ENCODE data around the gene MRPL20.
"Not testable (repeated sequence)": the region's sequence is repeated elsewhere in the genome, so short reads cannot be mapped to it uniquely, and the experiment has no call there.

MRPL20 gene

DNA sequence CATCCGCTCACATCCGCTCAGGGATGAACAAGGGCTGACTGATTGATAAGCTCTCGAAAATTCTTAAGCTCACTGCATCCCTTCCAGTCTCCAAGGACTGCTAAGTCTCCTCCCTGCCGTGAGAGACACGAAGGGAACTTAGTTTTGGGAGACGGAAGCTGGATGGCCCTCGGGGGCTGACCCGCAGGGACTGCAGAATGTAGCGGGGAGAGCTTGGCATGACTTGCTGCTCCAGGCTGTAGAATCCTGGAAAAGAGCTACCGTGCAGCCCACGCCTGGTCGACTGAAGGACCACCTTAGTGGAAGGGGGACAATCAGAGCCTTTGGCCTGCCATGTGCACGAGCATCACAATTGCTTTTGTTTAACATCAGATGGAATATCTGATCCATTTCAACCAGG lies 8.7 kb upstream of the MRPL20 start:
- no peak overlapping the region for H3K4me3 ChIP-seq (replicated peaks; ENCODE audit: low read depth, low read length)
- TF ChIP-seq, protein P1, sequence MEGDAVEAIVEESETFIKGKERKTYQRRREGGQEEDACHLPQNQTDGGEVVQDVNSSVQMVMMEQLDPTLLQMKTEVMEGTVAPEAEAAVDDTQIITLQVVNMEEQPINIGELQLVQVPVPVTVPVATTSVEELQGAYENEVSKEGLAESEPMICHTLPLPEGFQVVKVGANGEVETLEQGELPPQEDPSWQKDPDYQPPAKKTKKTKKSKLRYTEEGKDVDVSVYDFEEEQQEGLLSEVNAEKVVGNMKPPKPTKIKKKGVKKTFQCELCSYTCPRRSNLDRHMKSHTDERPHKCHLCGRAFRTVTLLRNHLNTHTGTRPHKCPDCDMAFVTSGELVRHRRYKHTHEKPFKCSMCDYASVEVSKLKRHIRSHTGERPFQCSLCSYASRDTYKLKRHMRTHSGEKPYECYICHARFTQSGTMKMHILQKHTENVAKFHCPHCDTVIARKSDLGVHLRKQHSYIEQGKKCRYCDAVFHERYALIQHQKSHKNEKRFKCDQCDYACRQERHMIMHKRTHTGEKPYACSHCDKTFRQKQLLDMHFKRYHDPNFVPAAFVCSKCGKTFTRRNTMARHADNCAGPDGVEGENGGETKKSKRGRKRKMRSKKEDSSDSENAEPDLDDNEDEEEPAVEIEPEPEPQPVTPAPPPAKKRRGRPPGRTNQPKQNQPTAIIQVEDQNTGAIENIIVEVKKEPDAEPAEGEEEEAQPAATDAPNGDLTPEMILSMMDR (IDR thresholded peaks at IDR 0.05; ENCODE audit: low read length, missing control alignments) = no peak
- no peak for DNase-seq (ENCODE audit: low read depth)

DNA sequence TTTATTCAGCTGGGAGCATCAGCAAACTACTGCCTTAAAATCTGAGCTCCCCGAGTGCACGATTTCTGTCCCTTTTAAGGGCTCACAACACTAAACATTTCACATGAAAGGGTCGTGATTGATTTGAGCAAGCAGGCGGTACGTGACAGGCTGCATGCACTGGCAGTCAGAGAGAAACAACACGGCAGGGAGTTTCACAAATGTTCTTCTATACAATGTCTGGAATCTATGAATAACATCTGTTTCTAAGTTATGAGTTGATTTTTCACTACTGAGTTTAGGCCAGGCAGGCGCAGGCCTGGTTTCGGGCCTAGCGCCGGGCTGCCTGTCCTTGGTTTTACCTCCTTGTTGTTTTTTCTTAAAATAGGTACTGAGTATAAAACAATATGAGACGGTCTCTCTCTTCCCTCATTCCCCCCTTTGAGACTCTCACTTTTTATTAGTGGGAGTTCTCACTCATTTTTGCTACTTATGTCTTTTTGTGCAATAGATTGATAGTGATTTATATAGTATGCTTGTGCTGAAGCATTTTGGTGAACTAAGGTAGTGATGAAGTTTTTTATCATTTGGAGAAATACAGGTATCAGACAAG lies 5.3 kb upstream of the MRPL20 start:
- not testable (repeated sequence) for DNase-seq (ENCODE audit: low read depth); H3K4me3 ChIP-seq (replicated peaks; ENCODE audit: low read depth, low read length)

DNA sequence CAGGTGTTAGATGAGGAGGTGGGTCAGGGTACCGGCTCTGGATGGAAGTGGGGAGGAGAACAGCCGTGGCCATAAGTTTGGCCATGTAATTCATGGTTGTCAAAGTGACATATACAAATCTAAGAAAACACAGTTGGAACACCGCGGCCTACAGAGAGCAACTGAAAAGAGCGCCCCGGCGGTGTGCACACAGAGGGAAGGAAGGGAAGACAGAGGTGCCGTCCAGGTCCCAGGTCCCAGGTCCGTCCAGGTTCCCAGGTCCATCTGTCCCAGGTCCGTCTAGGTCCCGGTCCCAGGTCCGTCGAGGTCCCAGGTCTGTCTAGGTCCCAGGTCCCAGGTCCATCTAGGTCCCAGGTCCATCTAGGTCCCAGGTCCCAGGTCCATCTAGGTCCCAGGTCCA lies 4.5 kb upstream of the MRPL20 start:
- no peak for DNase-seq (ENCODE audit: low read depth)
- no peak overlapping the region for H3K4me3 ChIP-seq (replicated peaks; ENCODE audit: low read depth, low read length)
- TF ChIP-seq, protein P1 (IDR thresholded peaks at IDR 0.05; ENCODE audit: low read length, missing control alignments) = no peak

DNA sequence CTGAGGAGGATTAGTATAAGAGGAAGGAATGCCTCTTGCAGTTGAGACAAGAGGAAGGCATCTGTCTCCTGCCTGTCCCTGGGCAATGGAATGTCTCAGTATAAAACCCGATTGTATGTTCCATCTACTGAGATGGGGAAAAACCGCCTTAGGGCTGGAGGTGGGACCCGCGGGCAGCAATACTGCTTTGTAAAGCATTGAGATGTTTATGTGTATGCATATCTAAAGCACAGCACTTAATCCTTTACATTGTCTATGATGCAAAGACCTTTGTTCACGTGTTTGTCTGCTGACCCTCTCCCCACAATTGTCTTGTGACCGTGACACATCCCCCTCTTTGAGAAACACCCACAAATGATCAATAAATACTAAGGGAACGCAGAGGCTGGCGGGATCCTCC lies 3.1 kb upstream of the MRPL20 start:
- not testable (repeated sequence) for DNase-seq (ENCODE audit: low read depth); H3K4me3 ChIP-seq (replicated peaks; ENCODE audit: low read depth, low read length)

DNA sequence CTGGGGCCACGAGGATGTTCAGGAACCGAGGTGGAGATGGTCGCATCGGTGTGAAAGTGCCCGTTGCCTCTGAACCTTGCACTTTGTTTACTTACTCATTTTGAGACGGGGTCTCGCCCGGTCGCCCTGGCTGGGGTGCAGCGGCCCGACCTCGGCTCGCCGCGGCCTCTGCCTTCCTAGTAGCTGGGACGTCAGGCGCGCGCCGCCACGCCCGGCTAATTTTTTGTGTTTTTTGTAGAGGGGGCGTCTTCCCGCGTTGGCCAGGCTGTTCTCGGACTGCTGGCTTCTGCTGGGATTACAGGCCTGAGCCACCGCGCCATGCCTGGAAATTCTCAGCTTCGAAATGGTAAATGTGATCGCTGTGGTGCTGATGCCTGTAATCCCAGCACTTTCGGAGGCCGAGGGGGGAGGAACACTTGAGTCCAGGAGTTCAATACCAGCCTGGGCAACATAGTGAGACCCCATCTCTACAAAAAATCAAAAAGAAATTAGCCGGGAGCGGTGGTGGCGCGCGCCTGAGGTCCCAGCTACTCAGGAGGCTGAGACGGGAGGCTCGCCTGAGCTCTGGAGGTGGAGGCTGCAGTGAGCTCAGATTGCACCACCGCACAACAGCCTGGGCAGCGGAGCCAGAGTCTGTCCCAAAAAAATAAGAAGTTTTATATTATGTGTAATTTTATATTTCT lies 684 bp upstream of the MRPL20 start:
- DNase-seq (ENCODE audit: low read depth) = peak; percentile 50
- peak overlapping the region; percentile 88 for H3K4me3 ChIP-seq (replicated peaks; ENCODE audit: low read depth, low read length)
- TF ChIP-seq, protein P1 (IDR thresholded peaks at IDR 0.05; ENCODE audit: low read length, missing control alignments) = peak; percentile 1

DNA sequence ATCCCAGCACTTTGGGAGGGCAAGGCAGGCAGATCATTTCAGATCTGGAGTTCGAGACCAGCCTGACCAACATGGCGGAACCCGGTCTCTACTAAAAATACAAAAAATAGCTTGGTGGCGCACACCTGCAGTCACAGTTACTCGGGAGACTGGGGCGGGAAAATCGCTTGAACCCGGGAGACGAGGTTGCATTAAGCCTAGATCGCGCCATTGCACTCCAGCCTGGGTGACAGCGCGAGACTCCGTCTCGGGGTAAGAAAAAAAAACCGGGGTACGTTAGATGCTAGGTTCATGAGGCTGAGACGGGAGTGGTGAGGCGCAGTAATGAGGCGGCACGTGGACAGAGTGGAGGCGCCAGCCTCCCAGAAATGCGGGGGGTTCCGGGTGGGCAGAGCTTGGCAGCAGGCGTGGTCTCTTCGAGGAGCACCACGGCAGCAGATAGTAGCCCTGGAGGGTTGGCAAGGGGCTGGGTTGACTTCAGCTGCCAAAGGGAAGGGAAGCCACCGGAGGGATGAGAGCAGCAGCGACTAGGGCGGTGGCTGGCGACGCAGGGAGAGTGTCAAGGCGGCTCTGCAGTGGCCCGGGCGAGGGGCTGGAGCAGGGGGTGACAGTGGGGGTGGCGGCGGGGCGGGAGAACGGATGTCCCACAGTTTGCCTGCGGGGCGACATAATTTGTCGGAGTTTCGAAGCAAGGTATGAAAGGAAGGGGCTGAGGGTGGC lies 832 bp downstream of the MRPL20 start:
- TF ChIP-seq, protein P1 (IDR thresholded peaks at IDR 0.05; ENCODE audit: low read length, missing control alignments) = no peak
- no peak for DNase-seq (ENCODE audit: low read depth)

DNA sequence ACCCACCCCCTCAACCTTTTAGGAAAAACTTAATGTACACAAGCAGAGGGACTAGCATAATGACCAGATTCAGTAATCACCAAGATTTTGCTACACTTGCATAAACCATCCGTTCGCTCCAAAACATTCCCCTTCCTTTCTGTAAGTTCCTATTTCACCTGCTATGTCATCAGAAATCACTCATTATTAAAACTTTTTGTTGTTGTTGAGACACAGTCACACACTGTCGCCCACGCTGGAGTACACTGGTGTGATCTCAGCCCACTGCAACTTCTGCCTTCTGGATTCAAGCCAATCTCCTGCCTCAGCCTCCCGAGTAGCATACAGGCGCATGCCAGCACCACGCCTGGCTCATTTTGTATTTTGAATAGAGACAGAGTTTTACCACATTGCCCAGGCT lies 3.4 kb downstream of the MRPL20 start:
- H3K4me3 ChIP-seq (replicated peaks; ENCODE audit: low read depth, low read length) = no peak overlapping the region
- DNase-seq (ENCODE audit: low read depth) = no peak
- TF ChIP-seq, protein P1 (IDR thresholded peaks at IDR 0.05; ENCODE audit: low read length, missing control alignments) = no peak

More for the DNA sequence above, 832 bp downstream of the MRPL20 start:
- peak overlapping the region; percentile 88 for H3K4me3 ChIP-seq (replicated peaks; ENCODE audit: low read depth, low read length)

DNA sequence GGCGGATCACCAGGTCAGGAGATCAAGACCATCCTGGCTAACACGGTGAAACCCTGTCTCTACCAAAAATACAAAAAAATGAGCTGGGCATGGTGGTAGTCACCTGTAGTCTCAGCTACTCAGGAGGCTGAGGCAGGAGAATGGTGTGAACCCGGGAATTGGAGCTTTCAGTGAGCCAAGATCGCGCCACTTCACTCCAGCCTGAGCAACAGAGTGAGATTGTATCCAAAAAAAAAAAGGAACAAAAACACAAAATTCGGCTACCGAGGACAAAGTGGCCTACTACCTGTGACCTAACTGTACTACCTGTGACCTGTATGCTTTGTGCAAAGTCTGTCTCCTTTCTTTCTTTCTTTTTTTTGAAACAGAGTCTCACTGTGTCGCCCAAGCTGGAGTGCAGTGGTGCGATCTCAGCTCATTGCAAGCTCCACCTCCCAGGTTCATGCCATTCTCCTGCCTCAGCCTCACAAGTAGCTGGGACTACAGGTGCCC lies 4.1 kb downstream of the MRPL20 start:
- DNase-seq (ENCODE audit: low read depth) = not testable (repeated sequence)

More for the DNA sequence above, 4.1 kb downstream of the MRPL20 start:
- not testable (repeated sequence) for H3K4me3 ChIP-seq (replicated peaks; ENCODE audit: low read depth, low read length)

Measured in fibroblast of pulmonary artery (primary cell).